Activated CD4-positive, alpha-beta T cell treated with anti-CD3 and anti-CD28 coated beads, Interleukin-2, amount 10 ng/mL, durations not matched to agents 24 days and 14 days (primary cell): ENCODE data around the gene C2orf42. TPM values are rescaled to one million over a fixed set of nuclear protein-coding genes. Genes with fewer than 3 reads are reported as not detected.
"Not testable (repeated sequence)": the region's sequence is repeated elsewhere in the genome, so short reads cannot be mapped to it uniquely, and the experiment has no call there.

Experiments
- DNase-seq: peaks from one replicate; pipeline ENCODE4 v3.0.0; 2022
- H3K27ac Mint-ChIP-seq: one replicate; pipeline ENCODE4 v1.8.0; 2022; ENCODE audit warnings: mild to moderate bottlenecking, mixed read lengths
- H3K27me3 Mint-ChIP-seq: one replicate; pipeline ENCODE4 v1.8.0; 2022; ENCODE audit warnings: mixed read lengths
- H3K36me3 Mint-ChIP-seq: one replicate; pipeline ENCODE4 v1.8.0; 2022; ENCODE audit warnings: low read depth, mild to moderate bottlenecking, mixed read lengths
- H3K4me1 Mint-ChIP-seq: one replicate; pipeline ENCODE4 v1.8.0; 2021; ENCODE audit warnings: mixed read lengths
- H3K4me3 Mint-ChIP-seq: one replicate; pipeline ENCODE4 v1.8.0; 2022; ENCODE audit warnings: mild to moderate bottlenecking, moderate library complexity, mixed read lengths
- H3K9me3 Mint-ChIP-seq: one replicate; pipeline ENCODE4 v1.8.0; 2021; ENCODE audit warnings: mixed read lengths
- intact Hi-C: fragments of 100-400 bp; cut with micrococcal nuclease; formaldehyde crosslinking; loops from one replicate; pipeline ENCODE4 v1.15.1; 2023
- total RNA-seq: library from RNA; stranded (reverse); gene quantifications from 2 replicates; pipeline ENCODE4 v1.2.3, GENCODE V29; 2022

Gene C2orf42
- total RNA-seq, 1 donor from 2014 or later, result 19.6 TPM

DNA sequence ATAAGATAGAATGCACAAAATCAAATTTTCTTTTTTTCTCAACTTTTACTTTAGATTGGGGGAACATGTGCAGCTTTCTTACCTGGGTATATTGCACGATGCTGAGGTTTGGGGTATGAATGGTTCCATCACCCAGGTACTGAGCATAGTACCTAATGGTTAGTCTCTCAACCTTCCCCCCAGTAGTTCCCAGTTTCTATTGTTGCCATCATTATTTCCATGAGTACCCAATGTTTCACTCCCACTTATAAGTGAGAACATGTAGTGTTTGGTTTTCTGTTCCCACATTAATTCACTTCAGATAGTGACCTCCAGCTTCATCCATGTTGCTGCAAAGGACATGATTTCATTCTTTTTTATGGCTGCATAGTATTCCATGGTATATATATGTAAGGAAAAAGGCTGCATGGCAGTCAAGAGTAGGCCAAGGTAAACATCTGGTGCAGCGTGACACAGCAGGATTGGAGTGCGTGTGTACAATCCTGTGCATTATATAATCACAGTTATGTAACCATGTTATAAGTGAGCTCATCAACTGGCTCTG is 10.5 kb upstream of the C2orf42 start:
- H3K27me3 Mint-ChIP-seq, result no peaks in the 10 kb centered on the region
- intact Hi-C loops, result no loop called here
- no peak for DNase-seq
- H3K36me3 Mint-ChIP-seq, result no peaks in the 10 kb centered on the region
- no peaks in the 10 kb centered on the region for H3K9me3 Mint-ChIP-seq
- no peak overlapping the region for H3K27ac Mint-ChIP-seq
- H3K4me1 Mint-ChIP-seq, result no peaks in the 10 kb centered on the region
- no peak overlapping the region for H3K4me3 Mint-ChIP-seq

DNA sequence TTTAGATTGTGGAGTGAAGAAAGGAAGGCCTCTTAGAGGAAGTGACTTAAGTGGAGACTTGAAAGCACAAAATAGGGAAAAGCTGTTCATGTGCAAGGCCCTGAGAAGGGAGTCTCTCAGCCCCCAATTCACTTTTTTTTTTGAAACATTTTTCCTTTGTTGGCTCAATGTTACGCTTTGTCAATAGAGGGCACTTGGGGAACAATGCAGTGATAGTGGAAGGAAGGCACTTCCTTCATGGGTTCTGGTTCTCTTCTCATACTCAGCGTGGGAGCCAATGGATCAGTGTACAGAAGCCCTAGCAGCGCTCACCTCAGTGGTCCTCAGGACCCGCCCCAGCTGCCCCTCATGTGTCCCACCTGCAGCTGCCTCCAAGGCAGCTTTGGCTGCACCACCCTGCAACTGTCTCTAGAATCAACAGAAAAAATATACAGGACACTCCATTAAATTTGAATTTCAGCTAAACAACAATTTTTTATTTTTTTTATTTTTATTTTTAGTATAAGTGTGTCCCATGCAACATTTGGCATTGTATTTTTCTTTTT is 8.6 kb upstream of the C2orf42 start:
- H3K27me3 Mint-ChIP-seq, result no peaks in the 10 kb centered on the region
- no peaks in the 10 kb centered on the region for H3K36me3 Mint-ChIP-seq
- no peaks in the 10 kb centered on the region for H3K4me1 Mint-ChIP-seq

DNA sequence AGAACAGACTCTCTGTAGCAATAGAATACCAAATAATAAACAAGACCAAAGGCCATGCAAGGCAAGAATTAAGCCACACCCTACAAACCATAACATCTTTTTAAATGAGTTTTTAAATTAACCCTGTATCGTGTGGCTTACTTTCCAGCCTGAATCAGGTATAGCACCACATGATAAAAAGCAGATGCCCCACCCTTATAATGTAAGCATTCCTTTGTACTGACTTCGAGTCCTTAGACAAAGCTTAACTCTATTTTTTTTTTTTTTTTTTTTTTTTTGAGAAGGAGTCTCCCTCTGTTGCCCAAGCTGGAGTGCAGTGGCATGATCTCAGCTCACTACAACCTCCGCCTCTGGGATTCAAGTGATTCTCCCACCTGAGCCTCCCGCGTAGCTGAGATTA is 1.7 kb upstream of the C2orf42 start:
- intact Hi-C loops, result no loop called here
- H3K27ac Mint-ChIP-seq, result no peak overlapping the region
- peaks cover 21% of the 10 kb centered on the region for H3K4me1 Mint-ChIP-seq
- H3K4me3 Mint-ChIP-seq, result no peak overlapping the region
- peaks cover 12% of the 10 kb centered on the region for H3K36me3 Mint-ChIP-seq
- DNase-seq, result no peak
- no peaks in the 10 kb centered on the region for H3K9me3 Mint-ChIP-seq
- peaks cover 2% of the 10 kb centered on the region for H3K27me3 Mint-ChIP-seq

More for the DNA sequence above, 8.6 kb upstream of the C2orf42 start:
- Mint-ChIP-seq H3K4me3 (no peak overlapping the region), H3K9me3 (no peaks in the 10 kb centered on the region), H3K27ac (no peak overlapping the region)
- intact Hi-C loops, result no loop called here
- DNase-seq, result no peak

DNA sequence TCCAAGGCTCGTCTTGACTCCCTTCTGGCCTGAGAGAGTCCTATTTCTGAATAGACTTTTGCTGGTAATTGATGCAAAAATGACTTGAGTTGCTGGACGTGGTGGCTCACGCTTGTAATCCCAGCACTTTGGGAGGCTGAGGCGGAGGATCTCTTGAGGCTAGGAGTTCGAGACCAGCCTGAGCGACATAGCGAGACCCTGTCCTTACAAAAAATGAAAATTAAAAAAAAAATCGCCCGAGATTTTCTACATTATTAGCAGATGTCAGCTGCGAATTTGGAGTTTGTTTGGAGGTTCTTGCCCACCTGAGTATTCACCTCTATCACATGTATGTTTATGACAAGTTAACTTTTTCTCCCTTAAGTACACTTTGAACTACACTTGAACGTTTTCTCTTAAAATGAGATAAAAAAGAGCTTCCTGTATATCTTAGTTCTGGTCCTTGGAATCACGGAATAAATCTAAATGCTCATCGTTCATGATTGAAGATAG is 471 bp upstream of the C2orf42 start:
- peak overlapping the region; percentile 100 for H3K27ac Mint-ChIP-seq
- peaks cover 21% of the 10 kb centered on the region for H3K4me1 Mint-ChIP-seq
- intact Hi-C loops, result loop anchor here (1.0 to 2.0 kb wide), 4 partner anchors 57 to 418 kb away; partner anchors contain the start of genes GMCL1, PCYOX1 and TIA1
- peaks cover 2% of the 10 kb centered on the region for H3K27me3 Mint-ChIP-seq
- DNase-seq, result no peak
- H3K4me3 Mint-ChIP-seq, result peak overlapping the region; percentile 92
- H3K36me3 Mint-ChIP-seq, result peaks cover 12% of the 10 kb centered on the region
- H3K9me3 Mint-ChIP-seq, result no peaks in the 10 kb centered on the region

DNA sequence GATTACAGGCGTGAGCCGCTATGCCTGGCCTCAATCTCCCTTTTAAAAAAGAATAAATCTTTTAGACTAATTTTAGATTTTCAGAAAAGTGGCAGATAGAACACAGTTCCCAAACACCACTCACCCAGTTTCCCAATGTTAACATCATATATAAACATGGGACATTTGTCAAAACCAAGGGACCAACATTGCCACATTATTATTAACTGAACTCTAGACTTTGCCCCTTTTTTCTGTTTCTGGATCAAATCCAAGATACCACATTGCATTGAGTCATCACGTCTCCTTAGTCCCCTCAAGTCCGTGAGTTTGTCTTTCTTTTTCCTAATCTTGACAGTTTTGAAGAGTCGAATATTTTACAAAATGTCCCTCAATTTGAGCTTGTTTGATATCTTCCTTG is 2.4 kb downstream of the C2orf42 start:
- no peak for DNase-seq
- peaks cover 21% of the 10 kb centered on the region for H3K4me1 Mint-ChIP-seq
- intact Hi-C loops, result no loop called here
- H3K27ac Mint-ChIP-seq, result peak overlapping the region; percentile 52
- peak overlapping the region; percentile 32 for H3K4me3 Mint-ChIP-seq
- H3K9me3 Mint-ChIP-seq, result no peaks in the 10 kb centered on the region
- H3K27me3 Mint-ChIP-seq, result peaks cover 2% of the 10 kb centered on the region
- H3K36me3 Mint-ChIP-seq, result peaks cover 12% of the 10 kb centered on the region

DNA sequence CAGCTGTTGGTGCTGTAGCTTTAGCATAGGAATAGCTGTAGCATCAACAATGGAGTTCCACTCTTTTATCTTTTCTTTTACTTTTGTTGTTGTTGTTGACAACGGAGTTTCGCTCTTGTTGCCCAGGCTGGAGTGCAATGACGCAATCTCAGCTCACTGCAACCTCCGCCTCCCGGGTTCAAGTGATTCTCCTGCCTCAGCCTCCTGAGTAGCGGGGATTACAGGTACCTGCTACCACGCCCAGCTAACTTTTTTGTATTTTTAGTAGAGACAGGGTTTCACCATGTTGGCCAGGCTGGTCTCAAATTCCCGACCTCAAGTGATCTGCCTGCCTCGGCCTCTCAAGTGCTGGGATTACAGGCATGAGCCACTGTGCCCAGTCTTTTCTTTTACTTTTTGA is 3.6 kb downstream of the C2orf42 start:
- intact Hi-C loops, H3K4me3 Mint-ChIP-seq, DNase-seq, H3K27ac Mint-ChIP-seq, H3K27me3 Mint-ChIP-seq, H3K9me3 Mint-ChIP-seq: not testable (repeated sequence)
- Mint-ChIP-seq H3K36me3 (peaks cover 16% of the 10 kb centered on the region), H3K4me1 (peaks cover 21% of the 10 kb centered on the region)

DNA sequence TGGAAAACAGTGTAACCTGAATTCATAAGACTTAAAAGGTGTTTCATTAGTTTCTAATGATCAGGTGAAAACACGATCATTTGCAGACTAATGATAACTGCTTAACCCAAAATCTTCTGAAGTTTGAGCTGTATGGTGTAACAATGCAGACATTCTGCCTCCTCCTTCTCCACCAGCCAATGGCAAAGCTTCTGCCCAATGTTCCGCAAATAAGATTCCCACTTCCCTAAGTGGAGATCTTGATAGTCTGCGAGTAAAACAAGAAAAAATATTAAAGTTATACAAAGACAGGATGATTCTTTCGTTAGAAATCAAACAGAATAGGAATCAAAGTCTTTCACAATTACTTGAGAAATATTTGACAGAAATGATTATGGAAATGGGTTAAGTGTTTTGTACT is 8.1 kb downstream of the C2orf42 start:
- Mint-ChIP-seq H3K9me3 (no peaks in the 10 kb centered on the region), H3K4me1 (no peaks in the 10 kb centered on the region), H3K27me3 (no peaks in the 10 kb centered on the region), H3K27ac (no peak overlapping the region), H3K36me3 (peaks cover 17% of the 10 kb centered on the region), H3K4me3 (no peak overlapping the region)
- DNase-seq, result no peak
- intact Hi-C loops, result no loop called here

DNA sequence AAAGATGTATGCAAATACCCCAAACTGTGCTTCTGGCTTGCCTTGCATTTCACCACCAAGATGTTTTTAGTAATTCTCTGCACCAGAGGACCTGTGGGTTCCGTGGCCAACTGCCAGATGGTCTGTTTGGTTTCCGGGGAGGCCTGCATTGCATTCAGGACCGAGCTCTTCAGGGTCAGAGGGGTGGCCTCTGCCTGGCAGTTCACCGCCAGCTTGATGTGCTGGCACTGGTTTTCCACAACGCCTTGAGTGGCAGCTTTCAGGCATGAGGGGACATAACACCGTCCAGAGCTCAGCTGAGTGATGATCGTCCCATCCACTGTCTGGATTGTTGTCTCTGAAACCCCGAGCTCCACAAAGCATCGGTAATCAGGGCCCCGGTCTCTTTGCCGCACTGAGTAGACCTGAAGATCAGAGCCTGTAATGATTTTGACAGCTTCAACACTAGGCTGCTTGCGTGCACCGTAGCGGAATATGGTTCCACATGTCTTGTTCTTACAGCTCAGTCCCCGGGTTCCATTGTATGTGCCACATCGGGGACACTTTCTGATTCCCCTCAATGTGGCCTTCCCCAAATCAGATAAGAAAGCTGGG is 9.4 kb downstream of the C2orf42 start:
- no peak for DNase-seq
- no peak overlapping the region for H3K4me3 Mint-ChIP-seq
- intact Hi-C loops, result no loop called here
- no peak overlapping the region for H3K27ac Mint-ChIP-seq
- H3K9me3 Mint-ChIP-seq, result no peaks in the 10 kb centered on the region
- H3K4me1 Mint-ChIP-seq, result no peaks in the 10 kb centered on the region
- H3K27me3 Mint-ChIP-seq, result no peaks in the 10 kb centered on the region
- peaks cover 22% of the 10 kb centered on the region for H3K36me3 Mint-ChIP-seq

DNA sequence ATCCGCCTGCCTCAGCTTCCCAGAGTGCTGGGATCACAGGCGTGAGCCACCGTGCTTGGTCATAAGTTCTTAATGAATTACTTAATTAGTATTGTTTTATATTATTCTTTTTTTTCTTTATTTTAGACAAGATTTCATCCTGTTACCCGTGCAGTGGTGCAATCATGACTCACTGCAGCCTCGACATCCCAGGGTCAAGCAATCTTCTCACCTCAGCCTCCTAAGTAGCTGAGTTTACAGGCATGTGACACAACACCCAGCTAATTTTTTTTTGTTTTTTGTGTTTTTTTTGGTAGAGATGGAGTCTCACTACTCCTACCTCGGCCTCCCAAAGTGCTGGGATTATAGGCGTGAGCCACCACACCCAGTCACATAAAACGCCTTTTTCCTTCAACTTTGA is 17.3 kb downstream of the C2orf42 start:
- Mint-ChIP-seq H3K4me3 (no peak overlapping the region), H3K4me1 (no peaks in the 10 kb centered on the region), H3K27ac (no peak overlapping the region), H3K9me3 (no peaks in the 10 kb centered on the region), H3K36me3 (peaks cover 39% of the 10 kb centered on the region), H3K27me3 (no peaks in the 10 kb centered on the region)
- intact Hi-C loops, result no loop called here
- DNase-seq, result no peak

DNA sequence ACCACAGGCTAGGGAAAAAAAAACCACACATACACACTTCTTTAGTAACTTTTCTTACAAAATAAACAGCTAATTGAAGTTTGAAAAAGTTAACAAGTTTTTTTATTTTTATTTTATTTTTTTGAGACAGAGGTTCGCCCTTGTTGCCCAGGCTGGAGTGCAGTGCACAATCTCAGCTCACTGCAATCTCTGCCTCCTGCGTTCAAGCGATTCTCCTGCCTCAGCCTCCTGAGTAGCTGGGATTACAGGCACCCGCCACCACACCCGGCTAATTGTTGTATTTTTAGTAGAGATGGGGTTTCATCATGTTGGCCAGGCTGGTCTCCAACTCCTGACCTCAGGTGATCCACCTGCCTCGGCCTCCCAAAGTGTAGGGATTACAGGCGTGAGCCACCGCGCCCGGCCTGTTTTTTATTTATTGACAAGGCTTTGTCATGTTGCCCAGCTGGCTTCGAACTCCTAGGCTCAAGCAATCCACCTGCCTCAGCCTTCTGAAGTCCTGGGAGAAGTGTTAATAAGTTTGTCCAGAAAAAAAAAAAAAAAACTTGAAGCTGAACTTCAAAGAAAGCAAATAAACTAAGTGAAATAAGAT is 21.1 kb downstream of the C2orf42 start:
- intact Hi-C loops, DNase-seq, H3K27me3 Mint-ChIP-seq, H3K27ac Mint-ChIP-seq, H3K4me3 Mint-ChIP-seq, H3K4me1 Mint-ChIP-seq, H3K9me3 Mint-ChIP-seq: not testable (repeated sequence)
- H3K36me3 Mint-ChIP-seq, result peaks cover 47% of the 10 kb centered on the region

DNA sequence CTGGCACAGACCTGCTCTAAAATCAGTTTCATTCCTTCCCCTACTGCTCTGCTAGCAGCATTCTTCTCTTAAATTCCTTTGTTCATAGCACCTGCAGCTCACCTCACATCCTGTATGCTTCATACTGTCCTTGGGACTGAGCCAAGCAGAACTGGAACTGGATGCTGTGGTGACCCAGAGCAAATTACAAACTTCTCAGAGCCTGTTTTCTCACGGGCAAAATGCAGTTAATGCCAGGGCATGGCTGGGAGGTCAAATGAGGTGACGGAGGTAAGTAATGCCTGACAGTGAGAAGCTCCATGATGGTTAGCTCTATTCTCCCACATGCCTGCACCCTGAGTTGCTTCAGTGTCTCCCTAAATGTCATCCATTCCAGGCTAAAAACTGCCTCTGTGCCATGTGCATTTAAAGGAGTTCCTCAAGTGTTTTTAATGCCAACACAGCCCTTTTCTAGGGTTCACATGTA is 29.7 kb downstream of the C2orf42 start:
- Mint-ChIP-seq H3K27ac (peak overlapping the region; percentile 64), H3K9me3 (no peaks in the 10 kb centered on the region), H3K27me3 (no peaks in the 10 kb centered on the region), H3K4me1 (no peaks in the 10 kb centered on the region), H3K36me3 (peaks cover 22% of the 10 kb centered on the region), H3K4me3 (no peak overlapping the region)
- intact Hi-C loops, result no loop called here
- peak; percentile 59 for DNase-seq

DNA sequence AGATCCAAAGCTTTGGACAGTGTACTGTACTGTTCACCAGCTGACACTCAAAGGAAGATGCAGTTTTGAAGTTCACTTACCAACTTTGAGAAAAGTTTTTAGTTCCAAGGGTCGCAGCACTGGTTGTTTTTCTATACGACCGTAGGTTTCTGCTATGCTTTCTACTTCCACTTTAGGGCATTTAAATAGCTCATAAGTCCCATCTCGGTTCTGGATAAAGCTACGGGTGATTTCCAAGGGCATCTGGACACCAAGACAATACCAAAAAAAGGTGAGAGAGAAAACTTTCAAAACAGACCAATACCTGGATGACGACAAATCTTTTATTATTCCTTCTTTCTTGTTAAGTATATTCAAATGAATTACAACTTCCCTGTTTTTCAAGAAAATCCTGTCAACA is 30.3 kb downstream of the C2orf42 start:
- H3K27me3 Mint-ChIP-seq, result no peaks in the 10 kb centered on the region
- no peak overlapping the region for H3K4me3 Mint-ChIP-seq
- peak overlapping the region; percentile 64 for H3K27ac Mint-ChIP-seq
- H3K9me3 Mint-ChIP-seq, result no peaks in the 10 kb centered on the region
- intact Hi-C loops, result no loop called here
- H3K4me1 Mint-ChIP-seq, result no peaks in the 10 kb centered on the region
- peaks cover 21% of the 10 kb centered on the region for H3K36me3 Mint-ChIP-seq
- no peak for DNase-seq

DNA sequence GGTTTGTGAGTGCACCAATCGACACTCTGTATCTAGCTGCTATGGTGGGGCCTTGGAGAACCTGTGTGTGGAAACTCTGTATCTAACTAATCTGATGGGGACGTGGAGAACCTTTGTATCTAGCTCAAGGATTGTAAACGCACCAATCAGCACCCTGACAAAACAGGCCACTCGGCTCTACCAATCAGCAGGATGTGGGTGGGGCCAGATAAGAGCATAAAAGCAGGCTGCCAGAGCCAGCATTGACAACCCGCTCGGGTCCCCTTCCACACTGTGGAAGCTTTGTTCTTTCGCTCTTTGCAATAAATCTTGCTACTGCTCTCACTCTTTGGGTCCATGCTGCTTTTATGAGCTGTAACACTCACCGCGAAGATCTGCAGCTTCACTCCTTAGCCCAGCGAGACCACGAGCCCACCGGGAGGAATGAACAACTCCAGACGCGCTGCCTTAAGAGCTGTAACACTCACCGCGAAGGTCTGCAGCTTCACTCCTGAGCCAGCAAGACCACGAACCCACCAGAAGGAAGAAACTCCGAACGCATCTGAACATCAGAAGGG is 41.6 kb downstream of the C2orf42 start:
- H3K9me3 Mint-ChIP-seq, H3K27me3 Mint-ChIP-seq, intact Hi-C loops, H3K27ac Mint-ChIP-seq, DNase-seq, H3K4me3 Mint-ChIP-seq: not testable (repeated sequence)
- H3K4me1 Mint-ChIP-seq, result peaks cover 23% of the 10 kb centered on the region
- H3K36me3 Mint-ChIP-seq, result peaks cover 30% of the 10 kb centered on the region

DNA sequence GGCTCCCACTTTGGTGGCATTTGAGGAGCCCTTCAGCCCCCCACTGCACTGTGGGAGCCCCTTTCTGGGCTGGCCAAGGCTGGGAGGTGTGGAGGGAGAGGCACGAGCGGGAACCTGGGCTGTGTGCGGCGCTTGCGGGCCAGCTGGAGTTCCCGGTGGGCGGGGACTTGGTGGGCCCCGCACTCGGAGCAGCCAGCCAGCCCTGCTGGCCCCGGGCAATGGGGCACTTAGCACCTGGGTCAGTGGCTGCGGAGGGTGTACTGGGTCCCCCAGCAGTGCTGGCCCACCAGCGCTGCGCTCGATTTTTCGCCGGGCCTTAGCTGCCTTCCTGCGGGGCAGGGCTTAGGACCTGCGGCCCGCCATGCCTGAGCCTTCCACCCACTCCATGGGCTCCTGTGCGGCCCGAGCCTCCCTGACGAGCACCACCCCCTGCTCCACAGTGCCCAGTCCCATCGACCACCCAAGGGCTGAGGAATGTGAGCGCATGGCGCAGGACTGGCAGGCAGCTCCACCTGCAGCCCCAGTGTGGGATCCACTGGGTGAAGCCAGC is 42.5 kb downstream of the C2orf42 start:
- Mint-ChIP-seq H3K36me3 (peaks cover 29% of the 10 kb centered on the region), H3K4me1 (peaks cover 27% of the 10 kb centered on the region)
- DNase-seq, H3K4me3 Mint-ChIP-seq, H3K27ac Mint-ChIP-seq, intact Hi-C loops, H3K27me3 Mint-ChIP-seq, H3K9me3 Mint-ChIP-seq: not testable (repeated sequence)
